HS-5 (cell line): ENCODE data around the gene ABHD5.

Experiments
- DNase-seq: peaks from one replicate; pipeline ENCODE4 v3.0.0-alpha.2; 2012; ENCODE audit warnings: low read depth

ABHD5 gene

GRCh38 chr3:43686333-43686699 lies 4.4 kb upstream of the ABHD5 start:
- DNase-seq = no peak

GRCh38 chr3:43686700-43687498 lies 3.8 kb upstream of the ABHD5 start:
- DNase-seq = no peak

GRCh38 chr3:43687499-43687811 lies 3.3 kb upstream of the ABHD5 start:
- no peak for DNase-seq

- DNase-seq = no peak
These were observed 2.5 kb upstream of the ABHD5 start for GRCh38 chr3:43688245-43688650.

GRCh38 chr3:43689166-43689565 lies 1.6 kb upstream of the ABHD5 start:
- no peak for DNase-seq

GRCh38 chr3:43689766-43690399 lies 855 bp upstream of the ABHD5 start:
- DNase-seq = no peak

- no peak for DNase-seq
These were observed 620 bp downstream of the ABHD5 start for GRCh38 chr3:43691120-43691995.

- no peak for DNase-seq
These were observed 1.5 kb downstream of the ABHD5 start for GRCh38 chr3:43692085-43692855.

- DNase-seq = no peak
These were observed 2.2 kb downstream of the ABHD5 start for GRCh38 chr3:43692971-43693370.

GRCh38 chr3:43693594-43693993 lies 2.9 kb downstream of the ABHD5 start:
- DNase-seq = no peak

GRCh38 chr3:43695443-43695842 lies 4.7 kb downstream of the ABHD5 start:
- DNase-seq = peak; percentile 61

- no peak for DNase-seq
These were observed 5.1 kb downstream of the ABHD5 start for GRCh38 chr3:43695863-43696262.

- DNase-seq = no peak
These were observed 5.7 kb downstream of the ABHD5 start for GRCh38 chr3:43696441-43696840.

- no peak for DNase-seq
These were observed 6.1 kb downstream of the ABHD5 start for GRCh38 chr3:43696881-43697280.

- DNase-seq = no peak
These were observed 9.1 kb downstream of the ABHD5 start for GRCh38 chr3:43699864-43700263.

GRCh38 chr3:43704697-43705096 lies 14.0 kb downstream of the ABHD5 start:
- no peak for DNase-seq

- DNase-seq = no peak
These were observed 15.6 kb downstream of the ABHD5 start for GRCh38 chr3:43706342-43706741.

GRCh38 chr3:43707266-43707665 lies 16.5 kb downstream of the ABHD5 start:
- DNase-seq = no peak

GRCh38 chr3:43707998-43708397 lies 17.3 kb downstream of the ABHD5 start:
- peak; percentile 82 for DNase-seq

- DNase-seq = no peak
These were observed 18.3 kb downstream of the ABHD5 start for GRCh38 chr3:43709022-43709421.

GRCh38 chr3:43710607-43711006 lies 19.9 kb downstream of the ABHD5 start:
- no peak for DNase-seq

GRCh38 chr3:43718296-43718695 lies 27.6 kb downstream of the ABHD5 start:
- no peak for DNase-seq
